Inflammatory macrophage (primary cell): ENCODE measurements around the gene GDNF.
"Not testable (repeated sequence)": the region's sequence is repeated elsewhere in the genome, so short reads cannot be mapped to it uniquely, and the experiment has no call there.

Experiments used
- DNase-seq, 2 donors: peaks; one replicate each; pipeline ENCODE4 v3.0.0-alpha.2; 2020 to 2022

Gene GDNF

GRCh38 chr5:37815913-37816312 lies 23.9 kb downstream of the GDNF start:
- no peak for DNase-seq

GRCh38 chr5:37814699-37815098 lies 25.1 kb downstream of the GDNF start:
- no peak for DNase-seq

GRCh38 chr5:37812365-37812764 lies 27.5 kb downstream of the GDNF start:
- no peak for DNase-seq

- DNase-seq, result no peak
These were observed 28.0 kb downstream of the GDNF start for GRCh38 chr5:37811866-37812265.

GRCh38 chr5:37810311-37810710 lies 29.5 kb downstream of the GDNF start:
- DNase-seq, result no peak

- DNase-seq, result no peak
These were observed 30.9 kb downstream of the GDNF start for GRCh38 chr5:37808945-37809344.

GRCh38 chr5:37807621-37808301 lies 32.1 kb downstream of the GDNF start:
- no peak for DNase-seq

- no peak for DNase-seq
These were observed 32.8 kb downstream of the GDNF start for GRCh38 chr5:37807015-37807414.

- DNase-seq, result no peak
These were observed 33.4 kb downstream of the GDNF start for GRCh38 chr5:37806476-37806875.

- DNase-seq, result no peak
These were observed 33.8 kb downstream of the GDNF start for GRCh38 chr5:37806016-37806415.

GRCh38 chr5:37804401-37804800 lies 35.4 kb downstream of the GDNF start:
- no peak for DNase-seq

- no peak for DNase-seq
These were observed 36.4 kb downstream of the GDNF start for GRCh38 chr5:37803487-37803886.

GRCh38 chr5:37801521-37801920 lies 38.3 kb downstream of the GDNF start:
- DNase-seq, result no peak

- DNase-seq, result peak in 1 of 2 donors; percentile 9
These were observed 39.9 kb downstream of the GDNF start for GRCh38 chr5:37799865-37800421.

- DNase-seq, result not testable (repeated sequence)
These were observed 43.4 kb downstream of the GDNF start for GRCh38 chr5:37796435-37796834.

GRCh38 chr5:37795292-37795691 lies 44.5 kb downstream of the GDNF start:
- DNase-seq, result not testable (repeated sequence)

- peak; percentile 2 to 6 for DNase-seq
These were observed 46.7 kb downstream of the GDNF start for GRCh38 chr5:37792975-37793631.

GRCh38 chr5:37791321-37791720 lies 48.5 kb downstream of the GDNF start:
- DNase-seq, result no peak

- no peak for DNase-seq
These were observed 49.9 kb downstream of the GDNF start for GRCh38 chr5:37789991-37790390.

- no peak for DNase-seq
These were observed 52.1 kb downstream of the GDNF start for GRCh38 chr5:37787742-37788141.

- DNase-seq, result no peak
These were observed 52.9 kb downstream of the GDNF start for GRCh38 chr5:37786862-37787519.

GRCh38 chr5:37786416-37786815 lies 53.4 kb downstream of the GDNF start:
- DNase-seq, result no peak

- not testable (repeated sequence) for DNase-seq
These were observed 58.4 kb downstream of the GDNF start for GRCh38 chr5:37781409-37781808.
